Sciatic nerve (tissue), 2 donors: ENCODE data around the gene UNCX. TPM values are rescaled to one million over a fixed set of nuclear protein-coding genes. Genes with fewer than 3 reads are reported as not detected.

Experiments
- ATAC-seq: fragments of 200-7000 bp; cut with Tn5 transposase; one replicate; pipeline ENCODE4 v1.9.1; 2020; ENCODE audit warnings: mild to moderate bottlenecking, moderate library complexity
- DNase-seq: peaks from one replicate; pipeline ENCODE4 v3.0.0-alpha.2; 2020; ENCODE audit warnings: low spot score
- intact Hi-C: fragments of 100-400 bp; cut with DNase I; formaldehyde crosslinking; loops from one replicate; pipeline ENCODE4 v1.14.2; 2022
- total RNA-seq: library from RNA; stranded (reverse); fragmentation: NEBNext Ultra II Directional; extraction: Animal tissue kit (Norgen Biotek cat#: 25700); gene quantifications from one replicate; pipeline ENCODE4 v1.2.1, GENCODE V29; 2021
- donor health status: DM: no; HTN: no; CAD: no.
- donor health status: DM: no; HTN: no; CAD: no.

Gene UNCX
- total RNA-seq, 1 donor from 2014 or later: not detected

DNA sequence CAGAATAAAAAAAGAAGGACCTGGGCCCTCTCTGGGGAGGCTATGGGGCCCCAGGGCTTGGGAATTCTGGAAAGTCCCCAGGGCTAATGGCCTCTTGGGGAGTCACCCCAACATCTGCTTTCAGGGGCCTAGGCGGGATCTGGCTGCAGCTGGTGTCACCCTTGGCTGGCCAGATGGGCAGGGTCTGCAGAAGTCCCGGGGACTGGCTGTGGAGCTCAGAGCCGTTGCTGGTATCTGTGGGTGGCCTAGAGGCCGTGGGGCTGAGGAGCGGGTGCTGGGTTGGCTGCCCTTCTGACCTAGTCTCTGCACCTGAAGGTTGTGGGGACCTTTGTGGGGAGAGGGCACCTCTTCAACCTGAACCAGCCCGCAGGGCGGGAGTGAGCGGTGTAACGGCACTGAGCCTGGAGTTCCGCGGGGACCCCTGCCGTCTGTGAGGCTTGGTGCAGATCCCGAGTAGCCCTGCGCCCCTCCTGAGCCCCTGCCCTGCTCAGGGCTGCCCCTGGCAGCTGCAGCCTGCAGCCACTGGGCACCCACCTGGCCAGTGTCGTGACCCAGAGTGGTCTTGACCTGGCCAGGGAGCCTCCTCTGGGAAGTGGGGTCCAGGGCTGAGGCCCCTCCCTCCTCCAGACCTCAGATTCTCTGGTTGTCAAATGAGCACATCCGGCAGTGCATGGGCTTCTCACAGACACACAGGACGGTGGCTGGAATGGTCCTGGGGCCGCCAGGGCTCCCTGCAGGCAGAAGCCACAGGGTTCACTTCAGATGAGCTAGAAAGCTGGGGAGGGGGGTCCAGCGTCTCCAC lies 51.5 kb downstream of the UNCX start:
- ATAC-seq: no peak

GRCh38 chr7:1284743-1285458 lies 52.2 kb downstream of the UNCX start:
- ATAC-seq (peak; percentile 13), DNase-seq (no peak)
- intact Hi-C loops: no loop called here

More for the DNA sequence above, 51.5 kb downstream of the UNCX start:
- intact Hi-C loops: no loop called here
- DNase-seq: no peak

- no peak for DNase-seq
- intact Hi-C loops: no loop called here
- ATAC-seq: no peak
Measured at GRCh38 chr7:1285556-1286301, 53.1 kb downstream of the UNCX start.

Other genes starting within 250 kb of the UNCX start
- gene CYP2W1, start 249.7 kb upstream of the UNCX start, total RNA-seq: 1.6 TPM
- gene GPR146, start 188.3 kb upstream of the UNCX start, total RNA-seq: 50.5 TPM
- 11.1 TPM for gene GPER1, start 144.8 kb upstream of the UNCX start, total RNA-seq
- gene ZFAND2A, start 72.7 kb upstream of the UNCX start, total RNA-seq: 24.7 TPM
- 127 TPM for gene MICALL2, start 226.6 kb downstream of the UNCX start, total RNA-seq